ENCODE measurements around the gene SLC25A39.

- TF ChIP-seq CTCF (conservative IDR thresholded peaks at IDR 0.05) (no peak), EZH2 (IDR thresholded peaks at IDR 0.05; ENCODE audit: low read depth) (no peak)
These were observed 14.4 kb downstream of the SLC25A39 start for GRCh38 chr17:44310188-44310587.

Measured in PC-9 (cell line).